Endothelial cell of umbilical vein (primary cell): ENCODE data around the gene NUCKS1. TPM values are rescaled to one million over a fixed set of nuclear protein-coding genes. Genes with fewer than 3 reads are reported as not detected.

ENCODE experiments used
- BruUV-seq: library from RNA; stranded (reverse); fragments of 400-500 nt; replicated peaks from 2 replicates; lab custom pipeline; 2021; lab: Mats Ljungman, UMichigan
- CTCF ChIA-PET: fragments of 300-600, 350-600 bp; sonication (Branson Sonifier 250); formaldehyde crosslinking; loops from one replicate; lab custom pipeline; 2021; ENCODE audit warnings: antibody characterized with exemption, inconsistent platforms; lab: Charles Lee
- POLR2A ChIA-PET: fragments of 300-600, 350-600 bp; sonication (Branson Sonifier 250); formaldehyde crosslinking; loops from one replicate; lab custom pipeline; 2021; ENCODE audit warnings: antibody characterized with exemption, inconsistent platforms; lab: Charles Lee
- DNase-seq: peaks from one replicate; pipeline ENCODE4 v3.0.0-alpha.2; 2011; ENCODE audit warnings: low read depth, low spot score
- FAIRE-seq: peaks from 2 replicates; lab custom pipeline; 2011; peaks lifted over from hg19 to GRCh38; lab: Jason Lieb, UNC
- H2AFZ ChIP-seq: 2 replicates; pipeline ENCODE4 v1.6.0; 2012; ENCODE audit warnings: low read depth, low read length, control low read depth, inconsistent platforms
- H3K27ac ChIP-seq: 2 replicates; pipeline ENCODE4 v1.5.1; 2011; ENCODE audit warnings: low read depth, mild to moderate bottlenecking, control low read depth, low read length, moderate library complexity; ENCODE audit not compliant: insufficient read depth
- H3K27me3 ChIP-seq, 2 experiments: 2 replicates each; pipeline versions ENCODE4 v1.6.0 to v1.6.1; 2011; ENCODE audit warnings: low read length in 2 of 2, mixed read lengths in 1 of 2; ENCODE audit not compliant: control insufficient read depth in 2 of 2, insufficient read depth in 2 of 2
- H3K36me3 ChIP-seq, 2 experiments: 2 replicates in 1 of 2; 3 replicates in 1 of 2; pipeline ENCODE4 v1.5.1; 2011; ENCODE audit warnings: low read length in 2 of 2, mild to moderate bottlenecking in 1 of 2, moderate library complexity in 1 of 2; ENCODE audit not compliant: control insufficient read depth in 2 of 2, insufficient read depth in 2 of 2; ENCODE audit errors: extremely low read depth in 1 of 2
- H3K4me1 ChIP-seq: 3 replicates; pipeline ENCODE4 v1.5.1; 2011; ENCODE audit warnings: mild to moderate bottlenecking, low read length; ENCODE audit not compliant: control insufficient read depth, insufficient read depth; ENCODE audit errors: extremely low read depth
- H3K4me2 ChIP-seq: 2 replicates; pipeline ENCODE4 v1.6.1; 2011; ENCODE audit warnings: low read length, control low read depth, mixed read lengths; ENCODE audit not compliant: insufficient read depth
- H3K4me3 ChIP-seq, 3 experiments: fragments of 200-600 bp in 1 of 3; sonication (generic), shearing (Covaris generic) in 1 of 3; replicated peaks in 1 of 3; 2 replicates each; pipeline ENCODE4 v1.5.1; 2011 to 2016; ENCODE audit warnings: control low read depth in 3 of 3, low read length in 3 of 3, mild to moderate bottlenecking in 2 of 3, inconsistent platforms in 1 of 3, low read depth in 1 of 3, moderate library complexity in 1 of 3; ENCODE audit not compliant: insufficient read depth in 1 of 3
- H3K79me2 ChIP-seq: 2 replicates; pipeline ENCODE4 v1.6.0; 2012; ENCODE audit warnings: low read length, inconsistent platforms; ENCODE audit not compliant: control insufficient read depth, insufficient read depth
- H3K9ac ChIP-seq: replicated peaks from 2 replicates; pipeline ENCODE3; 2011; ENCODE audit warnings: low read length, control low read depth; ENCODE audit not compliant: insufficient read depth; ENCODE audit errors: extremely low read depth
- H3K9me1 ChIP-seq: replicated peaks from 3 replicates; pipeline ENCODE4 v1.6.0; 2011; ENCODE audit warnings: mild to moderate bottlenecking, low read length; ENCODE audit not compliant: control insufficient read depth, insufficient read depth; ENCODE audit errors: extremely low read depth
- H3K9me3 ChIP-seq: replicated peaks from 2 replicates; pipeline ENCODE4 v1.5.1; 2012; ENCODE audit warnings: low read length, inconsistent platforms; ENCODE audit not compliant: control insufficient read depth, insufficient read depth
- H4K20me1 ChIP-seq: replicated peaks from 2 replicates; pipeline ENCODE3; 2011; ENCODE audit warnings: mild to moderate bottlenecking, low read length; ENCODE audit not compliant: control insufficient read depth, insufficient read depth; ENCODE audit errors: extremely low read depth
- CTCF ChIP-seq, 2 donors: IDR thresholded peaks; 1 replicate in 1 of 2; 2 replicates in 1 of 2; pipeline ENCODE4 v1.5.1; 2011; ENCODE audit warnings: low read length in 2 of 2, mild to moderate bottlenecking in 2 of 2, moderate library complexity in 2 of 2, control low read depth in 1 of 2, inconsistent platforms in 1 of 2, low read depth in 1 of 2; ENCODE audit not compliant: insufficient read depth in 1 of 2; ENCODE audit errors: extremely low read depth in 1 of 2
- EZH2 ChIP-seq: IDR thresholded peaks from 2 replicates; pipeline ENCODE4 v1.6.1; 2012; ENCODE audit warnings: borderline replicate concordance, low read depth, mild to moderate bottlenecking, moderate library complexity, low read length, inconsistent platforms; ENCODE audit not compliant: severe bottlenecking
- FOS ChIP-seq: IDR thresholded peaks from 2 replicates; pipeline ENCODE4 v1.6.1; 2011; ENCODE audit warnings: mild to moderate bottlenecking, low read length, moderate library complexity, borderline replicate concordance; ENCODE audit not compliant: insufficient read depth
- GATA2 ChIP-seq: IDR thresholded peaks from 2 replicates; pipeline ENCODE4 v1.7.0; 2011; ENCODE audit warnings: low read depth, mild to moderate bottlenecking, moderate library complexity, mixed read lengths, low read length; ENCODE audit not compliant: insufficient read length, insufficient read depth
- JUN ChIP-seq: IDR thresholded peaks from 2 replicates; pipeline ENCODE4 v1.6.1; 2011; ENCODE audit warnings: borderline replicate concordance, low read depth; ENCODE audit not compliant: insufficient read length, insufficient read depth
- MAX ChIP-seq: IDR thresholded peaks from 2 replicates; pipeline ENCODE4 v1.6.1; 2011; ENCODE audit not compliant: insufficient read depth, insufficient read length
- MYC ChIP-seq: IDR thresholded peaks from one replicate; pipeline ENCODE4 v1.6.1; 2011; ENCODE audit warnings: mild to moderate bottlenecking, low read depth, low read length
- POLR2A ChIP-seq: IDR thresholded peaks from 2 replicates; pipeline ENCODE4 v1.6.1; 2012; ENCODE audit warnings: low read depth, mild to moderate bottlenecking, control low read depth, low read length
- POLR2AphosphoS5 ChIP-seq: IDR thresholded peaks from 2 replicates; pipeline ENCODE4 v1.6.1; 2012; ENCODE audit warnings: low read depth, mild to moderate bottlenecking, control low read depth, low read length, moderate library complexity; ENCODE audit not compliant: insufficient read depth
- dilution Hi-C: fragments of 300-500 bp; cut with MboI; formaldehyde crosslinking; loops from one replicate; pipeline ENCODE4 v1.15.0; 2019; ENCODE audit warnings: low sequenced_read_pairs; ENCODE audit not compliant: extremely low pct_ligation_motif_present
- intact Hi-C: fragments of 100-400 bp; cut with micrococcal nuclease; formaldehyde crosslinking; loops from one replicate; pipeline ENCODE4 v1.10.0; 2022
- polyA plus RNA-seq, 4 experiments: library from polyadenylated mRNA; depleted of rRNA in 3 of 4; stranded (reverse) in 3 of 4; unstranded in 1 of 4; fragments of >200 nt; gene quantifications; 2 replicates each; pipeline versions ENCODE4 v1.2.1 to v1.2.3, GENCODE V29; 2011 to 2012; ENCODE audit warnings: missing spikeins in 1 of 4
- total RNA-seq: library from RNA; stranded (reverse); gene quantifications from 2 replicates; pipeline ENCODE4 v1.2.3, GENCODE V29; 2021

Gene NUCKS1
- total and polyA plus RNA-seq, 2 donors (not counting 3 experiments of a cell fraction or from before 2014, with no cell fraction given) = 53.7 to 282 TPM

GRCh38 chr1:205769641-205770365 lies 19.8 kb upstream of the NUCKS1 start:
- no peaks in the 10 kb centered on the region for H3K9me1 ChIP-seq

More at GRCh38 chr1:205769641-205770365, 19.8 kb upstream of the NUCKS1 start:
- FAIRE-seq (no peak), DNase-seq (no peak)
- TF ChIP-seq FOS = no peak
- no peak for TF ChIP-seq EZH2
- TF ChIP-seq MAX = no peak
- no peak for TF ChIP-seq CTCF (IDR thresholded peaks at IDR 0.05; ENCODE audit: extremely low read depth in 1 of 2, insufficient read depth in 1 of 2, low read depth in 1 of 2, low read length in 2 of 2)
- no peak for TF ChIP-seq POLR2A
- TF ChIP-seq JUN = no peak
- TF ChIP-seq MYC = no peak
- TF ChIP-seq POLR2AphosphoS5 = no peak
- TF ChIP-seq GATA2 = no peak
- Histone ChIP-seq H3K4me1 (peaks cover 8% of the 10 kb centered on the region), H3K9ac (no peak overlapping the region), H3K36me3 (peaks cover 0 to 2% of the 10 kb centered on the region in 2 experiments), H2AFZ (no peak overlapping the region), H3K27ac (no peak overlapping the region), H3K79me2 (no peaks in the 10 kb centered on the region), H3K9me3 (no peaks in the 10 kb centered on the region), H3K4me3 (no peak overlapping the region), H3K4me2 (no peak overlapping the region), H3K27me3 (no peaks in the 10 kb centered on the region), H4K20me1 (no peaks in the 10 kb centered on the region)
- ChIA-PET POLR2A (no interaction called here), CTCF (interaction anchor here (1.0 to 1.2 kb wide), 3 partner anchors 9 to 112 kb away, joined by 3 to 4 read pairs (median 3); no protein-coding TSS in a partner anchor)
- BruUV-seq = no TSS peak
- intact Hi-C loops (no loop called here), dilution Hi-C loops (no loop called here)
